Medulla oblongata (tissue), 1 donor: ENCODE measurements around the gene TAF5.
"Not testable (repeated sequence)": the region's sequence is repeated elsewhere in the genome, so short reads cannot be mapped to it uniquely, and the experiment has no call there.

Experiments used
- DNase-seq: peaks from one replicate; pipeline ENCODE4 v3.0.0-alpha.2; 2015; ENCODE audit errors: extremely low spot score

Gene TAF5

GRCh38 chr10:103413564-103413963, 45.8 kb downstream of the TAF5 start:
- no peak for DNase-seq

- DNase-seq = no peak
These were observed 47.8 kb downstream of the TAF5 start for GRCh38 chr10:103415581-103415980.

GRCh38 chr10:103416436-103417147, 48.8 kb downstream of the TAF5 start:
- DNase-seq = peak; percentile 77

- DNase-seq = not testable (repeated sequence)
These were observed 49.3 kb downstream of the TAF5 start for GRCh38 chr10:103417148-103417469.

- DNase-seq = no peak
These were observed 49.8 kb downstream of the TAF5 start for GRCh38 chr10:103417601-103418000.

- DNase-seq = no peak
These were observed 51.3 kb downstream of the TAF5 start for GRCh38 chr10:103419101-103419500.

GRCh38 chr10:103423748-103424147, 56.0 kb downstream of the TAF5 start:
- no peak for DNase-seq

GRCh38 chr10:103427866-103428265, 60.1 kb downstream of the TAF5 start:
- DNase-seq = no peak

GRCh38 chr10:103428989-103429643, 61.3 kb downstream of the TAF5 start:
- no peak for DNase-seq

- no peak for DNase-seq
These were observed 61.9 kb downstream of the TAF5 start for GRCh38 chr10:103429647-103430046.

- DNase-seq = no peak
These were observed 64.1 kb downstream of the TAF5 start for GRCh38 chr10:103431902-103432301.

GRCh38 chr10:103433858-103434257, 66.1 kb downstream of the TAF5 start:
- no peak for DNase-seq
